ENCODE data around the gene NECTIN1.

GRCh38 chr11:119608201-119608600 is 120.8 kb downstream of the NECTIN1 start:
- TF ChIP-seq CTCF (IDR thresholded peaks at IDR 0.05; ENCODE audit: insufficient read depth, low read length, poor library complexity, severe bottlenecking) (no peak), EZH2phosphoT487 (conservative IDR thresholded peaks at IDR 0.05; ENCODE audit: low read length) (no peak)
